ENCODE data around the gene PTCSC3. TPM values are rescaled to one million over a fixed set of nuclear protein-coding genes. Genes with fewer than 3 reads are reported as not detected.

PTCSC3 gene
- polyA plus RNA-seq, 4 donors, result 0.19 to 0.96 (median 0.39) TPM

DNA sequence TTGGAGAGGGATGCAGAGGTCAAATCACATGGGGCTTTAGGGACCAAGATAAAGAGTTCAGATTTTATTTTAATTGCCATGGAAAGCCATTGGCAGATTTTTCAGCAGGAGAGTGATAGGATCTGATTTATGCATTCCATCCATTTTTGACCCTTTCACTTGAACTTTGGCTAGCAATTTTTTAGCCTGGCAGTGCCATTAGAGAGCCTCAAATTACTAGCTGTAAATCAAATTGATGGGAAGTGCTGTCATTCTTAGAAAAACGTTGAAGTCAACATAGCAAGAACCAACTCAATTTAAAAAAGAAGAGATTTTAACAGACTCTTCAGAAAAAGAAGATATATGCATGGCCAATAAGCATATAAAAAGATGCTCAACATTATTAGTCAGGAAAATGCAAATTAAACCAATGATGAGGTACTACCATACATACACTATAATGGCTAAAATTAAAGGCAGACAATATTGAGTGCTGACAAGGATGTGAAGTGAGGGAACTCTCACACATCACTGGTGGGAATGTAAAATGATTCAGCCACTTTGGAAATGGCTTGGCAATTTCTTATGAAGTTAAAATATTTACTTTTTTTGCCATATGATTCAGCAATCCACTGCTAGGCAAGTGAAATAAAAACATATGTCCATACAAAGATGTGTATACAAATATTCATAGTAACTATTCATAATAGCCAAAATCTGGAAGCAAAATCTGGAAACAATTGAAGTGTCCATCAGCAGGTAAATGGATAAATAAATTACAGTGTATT lies 89.7 kb downstream of the PTCSC3 start:
- no peak for DNase-seq (ENCODE audit: low read depth in 4 of 4, low spot score in 2 of 4)

- DNase-seq (ENCODE audit: low read depth in 4 of 4, low spot score in 2 of 4), result no peak
These were observed 90.7 kb downstream of the PTCSC3 start for GRCh38 chr14:36085861-36086260.

Other genes starting within 250 kb of the PTCSC3 start
- 10 to 100 TPM; 50.1 to 57.8 (median 52.3) TPM for gene MBIP, start 143.9 kb upstream of the PTCSC3 start, polyA plus RNA-seq (ENCODE audit: insufficient read length in 4 of 4)

Data from left renal cortex interstitium (tissue), 4 donors.